ENCODE results near the gene RIMKLA. TPM values are rescaled to one million over a fixed set of nuclear protein-coding genes. Genes with fewer than 3 reads are reported as not detected.

The RIMKLA gene
- total and polyA plus RNA-seq, 2 donors (not counting 3 experiments of a cell fraction or from before 2014, with no cell fraction given): 0.01 TPM; not detected in 1

DNA sequence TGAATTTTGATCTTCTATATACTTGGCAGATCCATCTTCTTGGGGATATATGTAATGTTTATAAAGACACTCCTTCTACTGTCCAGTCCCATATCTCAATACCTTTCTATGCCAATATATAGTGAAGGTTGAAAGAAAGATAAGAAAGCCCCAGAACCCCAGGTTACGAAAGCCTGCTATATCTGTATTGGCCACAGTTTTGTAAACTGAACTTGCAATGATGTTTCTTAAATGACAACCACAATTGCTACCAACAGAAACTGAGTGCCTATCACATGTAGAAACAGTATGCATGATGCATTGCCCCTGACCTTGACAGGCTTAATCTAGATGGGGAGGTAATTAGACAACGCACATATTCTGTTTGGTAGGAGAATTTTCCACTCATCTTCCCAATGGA, 7.8 kb upstream of the RIMKLA start:
- Histone ChIP-seq H3K27ac (ENCODE audit: insufficient read depth, low read depth, low read length) (no peak overlapping the region), H2AFZ (ENCODE audit: low read depth, low read length) (no peak overlapping the region), H3K9me1 (replicated peaks; ENCODE audit: control insufficient read depth, extremely low read depth, insufficient read depth, low read length) (no peaks in the 10 kb centered on the region), H3K79me2 (ENCODE audit: control insufficient read depth, insufficient read depth, low read length) (no peaks in the 10 kb centered on the region), H3K4me2 (ENCODE audit: insufficient read depth, low read length) (no peak overlapping the region), H3K9me3 (replicated peaks; ENCODE audit: control insufficient read depth, insufficient read depth, low read length) (no peaks in the 10 kb centered on the region), H3K9ac (replicated peaks; ENCODE audit: extremely low read depth, insufficient read depth, low read length) (no peak overlapping the region), H3K4me1 (ENCODE audit: control insufficient read depth, extremely low read depth, insufficient read depth, low read length) (no peaks in the 10 kb centered on the region), H3K4me3 (replicated peaks in 1 of 3; ENCODE audit: insufficient read depth in 1 of 3, low read depth in 1 of 3, low read length in 3 of 3) (no peak overlapping the region), H4K20me1 (replicated peaks; ENCODE audit: control insufficient read depth, extremely low read depth, insufficient read depth, low read length) (no peaks in the 10 kb centered on the region), H3K27me3 (ENCODE audit: control insufficient read depth in 2 of 2, insufficient read depth in 2 of 2, low read length in 2 of 2) (peaks cover 12 to 13% of the 10 kb centered on the region in 2 experiments), H3K36me3 (ENCODE audit: control insufficient read depth in 2 of 2, extremely low read depth in 1 of 2, insufficient read depth in 2 of 2, low read length in 2 of 2) (no peaks in the 10 kb centered on the region)
- TF ChIP-seq JUN (IDR thresholded peaks at IDR 0.05; ENCODE audit: borderline replicate concordance, insufficient read depth, insufficient read length, low read depth) (no peak), POLR2A (IDR thresholded peaks at IDR 0.05; ENCODE audit: low read depth, low read length) (no peak)
- BruUV-seq (replicated peaks): no TSS peak
- FAIRE-seq (no peak), DNase-seq (ENCODE audit: low read depth, low spot score) (no peak)
- intact Hi-C loops (cut with micrococcal nuclease) (no loop called here), dilution Hi-C loops (cut with MboI; ENCODE audit: extremely low pct_ligation_motif_present, low sequenced_read_pairs) (no loop called here)
- ChIA-PET CTCF (no interaction called here), POLR2A (no interaction called here)

DNA sequence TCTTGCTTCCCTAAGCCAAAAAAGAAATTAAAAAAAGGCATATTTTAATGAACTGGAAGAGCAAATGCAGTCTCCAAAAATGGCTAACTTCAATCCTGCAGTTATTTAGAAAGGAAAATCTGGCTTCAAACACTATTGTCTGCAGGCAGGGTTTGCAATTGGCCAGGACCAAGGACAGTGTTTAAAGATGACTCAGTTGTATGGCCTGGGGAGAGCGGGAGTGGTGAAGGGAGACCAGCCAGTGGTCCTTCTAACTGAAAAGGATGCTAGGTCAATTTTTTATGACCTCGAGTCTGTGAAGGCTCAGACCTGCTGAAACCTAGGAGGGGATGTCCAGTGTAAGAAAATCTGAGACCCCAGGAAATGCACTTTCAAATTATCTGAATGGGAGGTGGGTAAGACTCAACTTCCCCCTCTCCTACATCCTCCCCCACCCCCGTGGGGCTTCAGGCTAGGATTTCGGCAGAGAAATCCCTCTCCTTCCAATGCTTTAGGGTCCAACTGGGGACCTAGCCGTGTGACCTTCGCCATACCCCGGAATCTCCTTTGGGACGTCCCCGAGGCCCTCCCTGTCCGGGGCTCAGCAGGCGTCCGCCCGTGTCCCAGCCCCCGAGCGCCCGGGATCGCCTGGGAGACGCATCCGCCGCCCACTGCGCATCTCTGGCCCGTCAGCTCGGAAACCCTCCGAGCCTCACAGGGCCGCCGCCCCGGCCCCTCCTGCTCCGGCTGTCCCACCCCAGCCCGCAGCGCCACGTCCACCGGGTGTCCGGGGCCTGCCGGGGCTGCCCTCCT, 602 bp upstream of the RIMKLA start:
- Histone ChIP-seq H3K9me1 (replicated peaks; ENCODE audit: control insufficient read depth, extremely low read depth, insufficient read depth, low read length) (no peaks in the 10 kb centered on the region), H3K9ac (replicated peaks; ENCODE audit: extremely low read depth, insufficient read depth, low read length) (no peak overlapping the region), H3K4me1 (ENCODE audit: control insufficient read depth, extremely low read depth, insufficient read depth, low read length) (no peaks in the 10 kb centered on the region), H4K20me1 (replicated peaks; ENCODE audit: control insufficient read depth, extremely low read depth, insufficient read depth, low read length) (no peaks in the 10 kb centered on the region), H3K79me2 (ENCODE audit: control insufficient read depth, insufficient read depth, low read length) (no peaks in the 10 kb centered on the region), H3K27ac (ENCODE audit: insufficient read depth, low read depth, low read length) (no peak overlapping the region), H3K4me3 (replicated peaks in 1 of 3; ENCODE audit: insufficient read depth in 1 of 3, low read depth in 1 of 3, low read length in 3 of 3) (peak overlapping the region in 2 of 3 experiments; percentile 16 to 36), H3K27me3 (ENCODE audit: control insufficient read depth in 2 of 2, insufficient read depth in 2 of 2, low read length in 2 of 2) (peaks cover 16 to 36% of the 10 kb centered on the region in 2 experiments), H3K36me3 (ENCODE audit: control insufficient read depth in 2 of 2, extremely low read depth in 1 of 2, insufficient read depth in 2 of 2, low read length in 2 of 2) (no peaks in the 10 kb centered on the region), H2AFZ (ENCODE audit: low read depth, low read length) (peak overlapping the region; percentile 45), H3K9me3 (replicated peaks; ENCODE audit: control insufficient read depth, insufficient read depth, low read length) (no peaks in the 10 kb centered on the region), H3K4me2 (ENCODE audit: insufficient read depth, low read length) (peak overlapping the region; percentile 43)
- peak; percentile 23 for DNase-seq (ENCODE audit: low read depth, low spot score)
- POLR2A ChIA-PET: interaction anchor here (0.5 kb wide), 1 partner anchor 23 kb away, joined by 3 read pairs; no protein-coding TSS in a partner anchor
- FAIRE-seq: peak; percentile 38
- dilution Hi-C loops (cut with MboI; ENCODE audit: extremely low pct_ligation_motif_present, low sequenced_read_pairs) (no loop called here), intact Hi-C loops (cut with micrococcal nuclease) (loop anchor here (2.0 kb wide), 1 partner anchor 83 kb away; the partner anchor contains the start of gene CCDC30)
- CTCF ChIA-PET: no interaction called here
- no peak for TF ChIP-seq JUN (IDR thresholded peaks at IDR 0.05; ENCODE audit: borderline replicate concordance, insufficient read depth, insufficient read length, low read depth)
- TF ChIP-seq FOS (IDR thresholded peaks at IDR 0.05; ENCODE audit: borderline replicate concordance, insufficient read depth, low read length): peak; percentile 56
- no peak for TF ChIP-seq GATA2 (IDR thresholded peaks at IDR 0.05; ENCODE audit: insufficient read depth, insufficient read length, low read depth, low read length)
- BruUV-seq (replicated peaks): no TSS peak
